Ovary (tissue), 9 donors: Measurements from ENCODE around the gene RUNX1. TPM values are rescaled to one million over a fixed set of nuclear protein-coding genes. Genes with fewer than 3 reads are reported as not detected.
A peak's percentile ranks its signal among the peaks of the same experiment; 100 is the strongest.

Experiments used
- DNase-seq, 5 donors: peaks; one replicate each; pipeline ENCODE4 v3.0.0-alpha.2; 2019 to 2020
- H3K27ac ChIP-seq, 2 donors: fragments of 200-600 bp; one replicate each; pipeline versions ENCODE4 v1.5.1 to v1.8.0; 2019 to 2022
- H3K27me3 ChIP-seq: fragments of 200-600 bp; one replicate; pipeline ENCODE4 v1.8.0; 2022
- H3K36me3 ChIP-seq: fragments of 200-600 bp; sonication (generic); one replicate; pipeline ENCODE4 v1.5.1; 2019
- H3K4me1 ChIP-seq: one replicate; pipeline ENCODE4 v1.8.1; 2013; ENCODE audit warnings: mild to moderate bottlenecking, moderate library complexity; ENCODE audit not compliant: insufficient read depth
- H3K4me3 ChIP-seq: fragments of 200-600 bp; sonication (generic); one replicate; pipeline ENCODE4 v1.5.1; 2017
- H3K9me3 ChIP-seq, 2 donors: fragments of 200-600 bp in 1 of 2; sonication (generic) in 1 of 2; one replicate each; pipeline versions ENCODE4 v1.5.1 to v1.8.1; 2013 to 2019; ENCODE audit warnings: mild to moderate bottlenecking in 1 of 2, moderate library complexity in 1 of 2
- EP300 ChIP-seq: sonication (generic); formaldehyde crosslinking; IDR thresholded peaks from one replicate; pipeline ENCODE4 v1.6.1; 2017; ENCODE audit warnings: antibody characterized with exemption
- POLR2A ChIP-seq: fragments of 450-650 bp; IDR thresholded peaks from one replicate; pipeline ENCODE4 v1.6.1; 2017; ENCODE audit warnings: antibody characterized with exemption, mild to moderate bottlenecking, moderate library complexity
- WGBS, 3 donors: extraction: QIAGEN DNeasy Blood & Tissue Kit in 1 of 3; methylation state at CpG; one replicate each; pipeline versions ENCODE4 v1.1.5 to v1.1.7; 2013 to 2017; 5-methylcytosine and 5-hydroxymethylcytosine counted together
- intact Hi-C, 4 donors: fragments of 100-400 bp; cut with DNase I; formaldehyde crosslinking; loops; one replicate each; pipeline versions ENCODE4 v1.11.0 to v1.15.1; 2022 to 2023
- polyA plus RNA-seq, 2 donors: library from polyadenylated mRNA; stranded (reverse); fragments of 200-250 nt in 1 of 2; fragments of 350-450 nt in 1 of 2; fragmentation: Illumina TruSeq in 1 of 2; extraction: RNeasy Lipid Tissue Mini Kit (QIAGEN cat#74804) in 1 of 2; gene quantifications; one replicate each; pipeline ENCODE4 v1.2.3, GENCODE V29; 2013 to 2014
- total RNA-seq, 7 donors: library from RNA; depleted of rRNA in 2 of 7; stranded (reverse); fragments of >200 nt in 2 of 7; fragmentation: NEBNext Ultra II Directional in 3 of 7; extraction: Animal tissue kit (Norgen Biotek cat#: 25700) in 3 of 7; gene quantifications; one replicate each; pipeline versions ENCODE4 v1.1.0 to v1.2.4, GENCODE V29; 2016 to 2023
- TF ChIP-seq, protein P1 (sequence below), 3 donors: fragments of 450-650 bp in 2 of 3; fragments of 200-600 bp in 1 of 3; IDR thresholded peaks; one replicate each; pipeline versions ENCODE4 v1.5.1 to v1.8.0; 2016 to 2022; ENCODE audit warnings: antibody characterized with exemption in 3 of 3, mild to moderate bottlenecking in 1 of 3
- donor health status: DM: no; HTN: no; CAD: no; lungs with moderate emphysema.
- donor health status: DM: no; HTN: no; CAD: no.
- donor health status: Bipolar disorder and iron deficiency.
- donor health status: DM: yes; HTN: yes; CAD: no.
- donor health status: DM: no; HTN: no; CAD: no.
- donor health status: DM: yes; HTN: yes; CAD: no.

RUNX1 gene
- total and polyA plus RNA-seq, 9 donors = 6.0 to 27.4 (median 17.8) TPM

DNA sequence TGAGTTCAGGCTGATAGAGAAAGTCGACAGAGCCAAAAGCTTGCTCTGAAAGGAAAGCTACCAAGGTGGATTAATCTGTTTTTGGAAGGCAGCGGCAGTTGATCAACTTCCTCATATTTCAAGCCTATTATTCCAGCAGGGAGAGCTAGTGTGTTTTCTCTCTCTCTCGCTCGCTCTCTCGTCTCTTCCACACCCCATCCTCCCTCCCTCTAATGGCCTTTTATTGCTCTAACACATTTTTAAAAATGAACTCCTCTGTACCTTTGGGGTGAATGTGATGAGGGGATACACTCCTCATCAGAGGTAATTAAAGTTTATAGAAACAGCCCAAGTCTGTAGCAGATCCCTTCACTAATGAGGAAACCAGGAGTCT, 253.9 kb downstream of the RUNX1 start:
- Histone ChIP-seq H3K4me3 (no peak overlapping the region), H3K4me1 (peaks cover 2% of the 10 kb centered on the region), H3K9me3 (no peaks in the 10 kb centered on the region), H3K27me3 (no peaks in the 10 kb centered on the region), H3K36me3 (no peaks in the 10 kb centered on the region), H3K27ac (no peak overlapping the region)
- TF ChIP-seq POLR2A (no peak), EP300 (no peak)
- TF ChIP-seq, protein P1, sequence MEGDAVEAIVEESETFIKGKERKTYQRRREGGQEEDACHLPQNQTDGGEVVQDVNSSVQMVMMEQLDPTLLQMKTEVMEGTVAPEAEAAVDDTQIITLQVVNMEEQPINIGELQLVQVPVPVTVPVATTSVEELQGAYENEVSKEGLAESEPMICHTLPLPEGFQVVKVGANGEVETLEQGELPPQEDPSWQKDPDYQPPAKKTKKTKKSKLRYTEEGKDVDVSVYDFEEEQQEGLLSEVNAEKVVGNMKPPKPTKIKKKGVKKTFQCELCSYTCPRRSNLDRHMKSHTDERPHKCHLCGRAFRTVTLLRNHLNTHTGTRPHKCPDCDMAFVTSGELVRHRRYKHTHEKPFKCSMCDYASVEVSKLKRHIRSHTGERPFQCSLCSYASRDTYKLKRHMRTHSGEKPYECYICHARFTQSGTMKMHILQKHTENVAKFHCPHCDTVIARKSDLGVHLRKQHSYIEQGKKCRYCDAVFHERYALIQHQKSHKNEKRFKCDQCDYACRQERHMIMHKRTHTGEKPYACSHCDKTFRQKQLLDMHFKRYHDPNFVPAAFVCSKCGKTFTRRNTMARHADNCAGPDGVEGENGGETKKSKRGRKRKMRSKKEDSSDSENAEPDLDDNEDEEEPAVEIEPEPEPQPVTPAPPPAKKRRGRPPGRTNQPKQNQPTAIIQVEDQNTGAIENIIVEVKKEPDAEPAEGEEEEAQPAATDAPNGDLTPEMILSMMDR (IDR thresholded peaks at IDR 0.05) = peak in 1 of 3 donors; percentile 11
- WGBS, 3 donors = 9 to 12% (median 12%) methylated on average over 5 of the region's 5 CpGs
- no peak for DNase-seq
- intact Hi-C loops = loop anchor here in 1 of 4 donors (5.0 kb wide), 1 partner anchor 77 kb away; no protein-coding TSS in a partner anchor

DNA sequence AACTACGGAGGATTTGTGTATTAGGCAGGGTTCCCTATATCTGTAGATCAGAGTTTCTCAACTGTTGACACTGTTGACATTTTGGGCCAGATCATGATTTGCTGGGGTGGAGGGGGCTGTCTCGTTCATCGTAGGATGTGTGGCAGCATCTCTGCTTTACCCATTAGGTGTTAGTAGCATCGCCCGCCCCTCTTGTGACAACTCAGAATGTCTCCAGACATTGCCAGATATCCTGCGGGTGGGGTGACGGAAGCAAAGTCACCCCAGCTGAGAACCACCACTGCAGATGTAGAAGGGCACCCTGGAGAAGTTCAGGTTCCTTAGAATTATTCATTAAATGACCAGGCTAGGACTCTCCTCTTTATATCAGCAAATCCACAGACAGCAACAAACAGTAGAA, 254.4 kb downstream of the RUNX1 start:
- no peak for DNase-seq
- intact Hi-C loops = loop anchor here in 1 of 4 donors (5.0 kb wide), 1 partner anchor 78 kb away; no protein-coding TSS in a partner anchor
- no peak for TF ChIP-seq POLR2A
- H3K4me3 ChIP-seq = no peak overlapping the region
- H3K9me3 ChIP-seq = no peaks in the 10 kb centered on the region
- 90 to 94% (median 92%) methylated on average over 7 of the region's 7 CpGs for WGBS, 3 donors
- peaks cover 2% of the 10 kb centered on the region for H3K4me1 ChIP-seq
- no peaks in the 10 kb centered on the region for H3K36me3 ChIP-seq
- H3K27ac ChIP-seq = no peak overlapping the region
- H3K27me3 ChIP-seq = no peaks in the 10 kb centered on the region

DNA sequence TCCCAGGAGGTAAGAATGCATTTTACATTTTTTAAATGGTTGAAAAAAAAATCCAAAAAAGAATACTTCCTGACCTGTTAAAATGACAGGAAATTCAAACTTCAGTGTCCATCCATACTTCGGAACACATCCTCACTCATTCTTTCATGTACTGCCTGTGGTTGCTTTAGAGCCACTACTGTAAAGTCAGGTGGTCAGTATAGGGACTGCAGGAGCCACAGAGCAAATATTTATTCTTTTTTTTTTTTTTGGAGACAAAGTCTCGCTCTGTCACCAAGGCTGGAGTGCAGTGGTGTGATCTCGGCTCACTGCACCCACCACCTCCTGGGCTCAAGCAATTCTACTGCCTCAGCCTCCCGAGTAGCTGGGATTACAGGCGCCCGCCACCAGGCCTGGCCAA, 255.6 kb downstream of the RUNX1 start:
- DNase-seq = no peak
- no peak overlapping the region for H3K4me3 ChIP-seq
- no peaks in the 10 kb centered on the region for H3K9me3 ChIP-seq
- TF ChIP-seq, protein P1 (IDR thresholded peaks at IDR 0.05) = no peak
- TF ChIP-seq POLR2A = no peak
- no peak for TF ChIP-seq EP300
- peaks cover 2% of the 10 kb centered on the region for H3K4me1 ChIP-seq
- intact Hi-C loops = no loop called here
- H3K27me3 ChIP-seq = no peaks in the 10 kb centered on the region
- WGBS, 3 donors = 96 to 98% (median 96%) methylated on average over 6 of the region's 6 CpGs
- H3K27ac ChIP-seq = no peak overlapping the region
- H3K36me3 ChIP-seq = no peaks in the 10 kb centered on the region

DNA sequence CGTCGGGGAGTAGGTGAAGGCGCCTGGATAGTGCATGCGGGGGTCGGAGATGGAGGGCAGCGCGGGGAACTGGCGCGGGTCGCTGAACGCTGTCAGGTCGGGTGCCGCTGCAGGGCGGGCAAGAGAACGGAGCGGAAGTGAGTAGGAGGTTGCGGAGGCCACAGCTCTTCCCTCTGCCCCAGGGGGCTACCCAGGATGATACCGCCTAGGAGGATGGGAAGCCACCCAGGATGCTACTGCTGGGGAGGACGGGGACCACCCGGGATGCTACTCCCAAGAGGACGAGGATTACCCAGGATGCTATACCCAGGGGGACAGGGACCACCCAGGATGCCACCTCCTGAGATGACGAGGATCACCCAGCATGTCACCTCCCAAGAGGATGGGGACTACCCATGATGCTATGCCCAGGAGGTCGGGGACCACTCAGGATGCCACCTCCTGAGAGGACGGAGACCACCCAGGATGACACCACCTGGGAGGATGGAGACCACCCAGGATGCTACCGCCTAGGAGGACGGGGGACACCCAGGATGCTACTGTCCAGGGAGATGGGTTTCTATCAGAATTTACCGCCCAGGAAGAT, 256.5 kb downstream of the RUNX1 start:
- H3K36me3 ChIP-seq = no peaks in the 10 kb centered on the region
- H3K4me3 ChIP-seq = no peak overlapping the region
- intact Hi-C loops = no loop called here
- 94 to 96% (median 95%) methylated on average over 27 of the region's 27 CpGs for WGBS, 3 donors
- H3K4me1 ChIP-seq = peaks cover 2% of the 10 kb centered on the region
- no peak overlapping the region for H3K27ac ChIP-seq
- TF ChIP-seq, protein P1 (IDR thresholded peaks at IDR 0.05) = no peak
- no peak for TF ChIP-seq EP300
- no peak for TF ChIP-seq POLR2A
- H3K9me3 ChIP-seq = no peaks in the 10 kb centered on the region
- DNase-seq = no peak
- no peaks in the 10 kb centered on the region for H3K27me3 ChIP-seq

DNA sequence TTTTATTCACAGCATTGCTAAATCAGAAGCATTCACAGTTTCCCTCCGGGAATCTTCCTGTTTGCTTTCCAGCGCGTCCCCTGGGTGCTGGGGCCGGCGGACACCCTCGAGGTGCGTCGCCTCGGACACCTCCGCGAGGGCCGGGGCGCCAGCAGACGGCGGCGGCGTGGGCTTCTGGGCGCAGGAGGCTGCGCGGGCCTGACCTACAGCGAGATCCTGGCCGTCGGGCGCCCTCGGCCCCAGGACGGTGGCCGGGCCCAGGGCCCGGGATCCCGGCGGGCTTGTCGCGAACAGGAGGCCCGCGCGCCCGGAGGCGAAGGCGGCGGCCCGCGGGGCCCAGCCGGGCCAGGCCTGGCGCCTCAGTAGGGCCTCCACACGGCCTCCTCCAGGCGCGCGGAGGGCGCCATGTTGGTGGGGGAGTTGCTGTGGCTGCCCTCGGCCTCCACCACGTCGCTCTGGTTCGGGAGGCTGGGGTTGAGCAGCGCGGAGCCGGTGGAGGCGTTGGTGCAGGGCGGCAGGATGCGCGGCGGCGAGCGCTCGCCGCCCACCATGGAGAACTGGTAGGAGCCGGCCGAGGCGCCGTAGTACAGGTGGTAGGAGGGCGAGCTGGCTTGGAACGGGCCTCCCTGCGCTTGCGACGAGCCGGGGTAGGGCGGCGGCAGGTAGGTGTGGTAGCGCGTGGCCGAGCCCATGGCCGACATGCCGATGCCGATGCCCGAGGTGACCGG, 257.2 kb downstream of the RUNX1 start:
- TF ChIP-seq POLR2A (no peak), EP300 (no peak)
- TF ChIP-seq, protein P1 (IDR thresholded peaks at IDR 0.05) = no peak
- no peak overlapping the region for H3K4me3 ChIP-seq
- no peaks in the 10 kb centered on the region for H3K36me3 ChIP-seq
- H3K4me1 ChIP-seq = peaks cover 2% of the 10 kb centered on the region
- 91 to 94% (median 94%) methylated on average over 82 to 84 of the region's 84 CpGs for WGBS, 3 donors
- H3K27ac ChIP-seq = no peak overlapping the region
- no peaks in the 10 kb centered on the region for H3K27me3 ChIP-seq
- no peak for DNase-seq
- H3K9me3 ChIP-seq = no peaks in the 10 kb centered on the region
- intact Hi-C loops = no loop called here
